GM18909 (cell line): ENCODE results near the gene MAP3K5.

Source experiments
- ATAC-seq: cut with Tn5 transposase; IDR thresholded peaks from one replicate; pipeline ENCODE4 v1.9.1; 2021; ENCODE audit warnings: mild to moderate bottlenecking; ENCODE audit not compliant: unreplicated experiment, poor library complexity

Gene MAP3K5

DNA sequence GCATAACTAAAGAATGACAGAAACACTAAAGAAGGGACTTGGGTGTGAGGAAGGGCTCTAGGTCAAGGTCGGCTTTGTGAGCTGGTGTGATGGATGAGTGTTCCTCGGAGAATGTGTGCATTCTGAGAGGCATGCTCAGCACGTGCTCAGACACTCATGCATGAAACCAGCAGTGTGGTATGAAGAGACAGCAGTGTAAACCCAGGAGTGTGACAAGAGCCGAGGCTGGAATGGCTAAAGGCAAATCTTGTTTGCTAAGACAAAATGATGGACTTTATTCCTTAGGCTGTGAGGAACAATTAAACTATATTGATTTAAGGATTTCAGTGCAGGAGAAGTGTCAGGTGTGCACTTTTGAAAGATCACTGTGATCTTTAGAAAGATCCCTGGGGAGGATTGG is 134.6 kb downstream of the MAP3K5 start:
- ATAC-seq: no peak

DNA sequence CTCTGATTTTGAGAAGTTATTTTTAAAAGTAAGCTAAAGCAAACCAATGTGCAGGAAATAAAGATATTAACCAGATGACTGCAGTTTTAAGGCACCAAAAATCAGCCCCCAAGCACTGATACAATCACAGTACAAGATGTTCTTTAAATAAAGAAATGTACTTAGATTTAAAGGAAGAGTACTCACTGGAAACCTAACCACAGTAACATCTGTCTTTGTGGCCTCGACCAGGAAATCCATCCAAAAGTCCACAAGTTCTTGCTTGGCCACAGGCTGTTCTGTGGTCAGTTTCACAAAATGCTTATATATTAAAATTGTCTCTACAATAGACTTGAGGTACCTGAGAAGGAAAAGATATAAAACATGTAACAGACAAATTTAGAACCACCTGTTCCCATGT is 136.2 kb downstream of the MAP3K5 start:
- no peak for ATAC-seq

DNA sequence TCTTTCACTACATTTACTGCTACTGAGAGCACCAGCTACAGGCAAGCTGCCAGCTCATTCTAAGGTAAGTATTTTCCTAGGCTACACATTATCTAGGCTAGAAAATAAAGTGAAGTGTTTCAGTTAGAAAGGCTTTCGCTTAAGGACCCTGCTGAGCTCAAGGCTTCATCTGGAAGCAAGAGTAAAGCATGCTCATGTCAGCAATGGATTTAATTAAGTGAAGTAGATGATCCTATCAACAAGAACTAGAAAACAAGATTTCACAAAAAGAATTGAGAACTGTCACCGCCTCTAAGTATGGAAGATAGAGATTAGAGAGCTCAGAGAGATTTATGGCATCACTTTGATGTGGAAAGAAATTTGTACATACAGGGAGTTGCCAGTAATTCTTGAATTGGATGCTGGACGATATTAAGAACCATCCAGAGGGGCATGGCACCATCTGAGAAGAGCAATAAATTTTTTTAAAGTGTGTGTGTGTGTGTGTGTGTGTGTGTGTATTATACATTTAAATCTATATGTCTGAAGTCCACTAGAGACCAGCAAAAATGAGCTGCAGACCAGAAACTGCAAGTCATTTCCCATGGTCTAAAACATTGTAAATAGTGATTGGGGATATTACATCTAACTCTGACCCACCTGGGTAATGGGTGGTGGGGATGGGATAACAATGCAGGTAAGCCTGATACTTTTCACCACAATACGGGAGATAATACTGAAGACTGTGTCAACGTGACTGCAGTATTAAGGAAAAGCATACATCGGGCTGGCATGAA is 136.8 kb downstream of the MAP3K5 start:
- ATAC-seq: no peak

DNA sequence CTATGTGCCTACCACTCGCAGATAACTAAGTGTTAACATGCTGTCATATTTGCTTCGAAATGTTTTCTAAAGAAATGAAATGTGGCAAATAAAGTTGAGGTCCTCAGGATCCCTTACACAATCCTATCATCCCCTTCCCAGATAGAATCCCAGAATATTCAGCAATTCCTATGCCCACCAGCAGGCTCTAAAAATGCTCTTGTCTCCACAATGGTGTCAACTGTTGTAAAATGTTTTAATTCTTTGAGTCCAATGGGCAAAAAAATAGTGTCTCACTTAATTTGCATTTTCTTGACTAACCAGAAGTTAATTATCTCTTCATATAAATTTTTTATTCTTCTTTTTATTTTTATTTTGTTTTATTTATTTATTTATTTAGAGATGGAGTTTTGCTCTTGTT is 138.2 kb downstream of the MAP3K5 start:
- ATAC-seq: no peak

DNA sequence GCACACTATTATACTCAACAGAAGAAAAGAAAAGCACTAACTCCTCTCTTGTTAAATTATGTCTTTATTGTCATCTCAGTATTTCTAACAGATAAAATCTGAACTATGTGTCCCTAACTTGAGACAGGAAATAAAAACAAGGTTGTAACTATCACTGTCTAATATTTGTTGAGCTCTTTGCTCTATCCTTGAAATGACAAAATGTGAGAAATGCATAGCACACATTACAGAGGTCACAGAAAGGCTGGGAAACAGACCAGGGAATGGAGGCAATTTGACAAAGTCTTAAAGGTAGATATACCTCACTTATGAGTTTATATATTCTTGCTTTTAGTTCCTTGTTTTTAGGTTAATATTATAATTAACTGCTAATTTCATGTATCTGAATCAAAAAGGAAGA is 139.6 kb downstream of the MAP3K5 start:
- ATAC-seq: no peak

DNA sequence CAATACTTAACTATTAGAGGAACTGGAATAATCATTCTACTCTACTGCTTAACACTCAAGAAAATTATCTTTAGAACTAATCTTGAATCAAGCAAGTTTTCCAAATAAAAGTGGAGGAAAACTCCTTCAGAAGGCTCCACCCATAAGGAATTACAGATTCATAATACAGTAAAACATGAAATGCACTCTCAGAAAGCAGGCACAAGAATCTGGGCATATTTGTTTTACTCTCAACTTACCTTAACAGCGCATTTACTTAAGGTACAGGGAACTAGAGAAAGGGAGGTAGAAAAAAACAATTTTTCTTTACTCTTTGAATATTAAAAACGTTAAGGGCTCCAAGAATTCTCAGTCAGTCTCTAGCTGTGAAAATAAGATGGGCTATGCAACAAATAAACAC is 140.3 kb downstream of the MAP3K5 start:
- no peak for ATAC-seq

DNA sequence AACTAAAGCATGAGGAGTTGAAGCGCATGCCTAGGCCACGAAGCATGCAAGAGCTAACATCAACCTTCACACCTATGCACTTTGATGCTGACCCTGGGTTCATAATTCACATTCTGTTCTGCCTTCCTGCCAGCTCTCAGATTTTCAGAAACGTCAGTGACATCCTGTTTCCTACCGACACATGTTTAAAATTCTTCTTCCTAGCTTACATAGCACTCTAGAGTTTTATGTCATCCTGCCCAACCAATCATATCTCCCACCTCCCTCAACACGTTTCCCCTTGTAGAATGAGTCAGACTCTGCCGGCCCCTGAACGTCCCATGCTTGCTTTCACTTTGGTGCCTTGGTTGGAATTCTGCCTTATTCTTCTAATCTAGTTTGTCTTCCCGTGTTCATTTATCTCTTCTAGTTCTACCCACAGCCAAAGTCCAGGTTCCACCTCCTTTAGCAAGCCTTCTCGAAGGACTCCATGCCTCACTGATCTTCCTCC is 144.9 kb downstream of the MAP3K5 start:
- ATAC-seq: peak; percentile 75

DNA sequence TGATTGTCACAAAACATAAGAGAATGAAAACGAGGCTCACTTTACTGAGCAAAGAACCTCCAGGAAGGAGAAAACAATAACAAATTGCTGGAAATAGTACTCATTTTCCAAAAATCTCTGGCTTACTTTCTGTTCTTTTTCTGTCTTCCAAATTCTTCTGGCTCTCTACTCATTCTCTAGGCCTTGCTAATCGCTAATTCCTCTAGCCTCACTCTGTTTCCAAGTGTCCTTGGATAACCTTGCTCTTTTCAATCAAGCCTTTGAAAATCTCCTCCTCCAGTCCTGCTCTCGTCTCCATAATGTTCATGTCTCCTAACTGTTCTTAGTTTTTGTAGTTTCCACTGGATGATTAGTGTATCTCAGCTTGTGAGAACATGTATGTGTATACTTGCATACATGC is 145.9 kb downstream of the MAP3K5 start:
- ATAC-seq: no peak

DNA sequence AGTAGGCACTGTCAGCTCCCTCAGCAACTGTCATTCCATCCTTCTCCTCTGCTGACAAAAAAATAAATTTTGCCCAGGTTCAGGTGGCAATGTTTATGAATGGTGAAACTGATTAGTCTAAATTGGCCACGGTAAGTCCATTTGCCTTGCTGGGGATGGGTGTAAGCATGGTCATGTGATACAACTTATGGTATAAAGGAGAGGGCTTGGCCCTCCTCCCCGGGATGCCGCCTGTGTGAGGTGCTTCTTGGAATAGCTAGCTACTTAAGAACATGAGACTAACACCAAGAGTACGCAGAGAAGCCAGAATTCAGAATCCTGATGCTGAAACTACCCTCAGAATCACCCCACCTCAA is 147.7 kb downstream of the MAP3K5 start:
- ATAC-seq: peak; percentile 11

DNA sequence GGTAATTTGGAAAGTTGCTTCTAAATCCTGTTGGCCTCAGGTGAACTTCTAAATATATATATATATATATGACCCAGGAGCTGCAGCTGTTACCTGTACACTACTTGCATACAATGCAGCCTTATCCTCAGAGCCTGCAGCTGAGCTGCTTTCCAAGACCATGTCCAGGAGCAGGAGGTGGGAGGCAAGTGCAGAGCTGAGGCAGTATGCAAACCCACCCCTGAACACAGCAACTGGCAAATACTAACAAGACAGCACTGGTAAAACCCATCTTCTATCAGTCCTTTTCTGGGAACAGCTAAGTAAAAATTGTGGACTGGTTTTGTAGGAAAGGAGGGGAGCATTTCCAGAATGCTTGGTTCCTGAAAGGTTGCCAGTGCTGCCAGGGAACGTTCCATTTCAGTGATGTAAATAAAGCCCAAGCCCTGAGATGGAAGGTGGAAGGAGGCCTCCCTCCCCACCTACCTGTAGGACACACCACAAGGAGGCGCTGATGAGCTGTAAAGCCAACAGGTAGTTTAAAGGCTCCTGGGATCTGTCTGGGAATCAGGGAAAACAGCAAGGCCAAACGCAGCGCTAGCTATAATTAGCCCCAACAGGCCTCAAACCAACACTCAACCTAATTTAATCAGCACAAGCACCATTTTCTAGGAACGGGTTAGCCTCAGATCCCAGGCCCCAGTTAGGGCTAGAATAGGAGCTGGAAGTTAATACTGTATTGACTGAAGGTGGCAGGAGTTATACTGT is 148.3 kb downstream of the MAP3K5 start:
- peak; percentile 55 for ATAC-seq

DNA sequence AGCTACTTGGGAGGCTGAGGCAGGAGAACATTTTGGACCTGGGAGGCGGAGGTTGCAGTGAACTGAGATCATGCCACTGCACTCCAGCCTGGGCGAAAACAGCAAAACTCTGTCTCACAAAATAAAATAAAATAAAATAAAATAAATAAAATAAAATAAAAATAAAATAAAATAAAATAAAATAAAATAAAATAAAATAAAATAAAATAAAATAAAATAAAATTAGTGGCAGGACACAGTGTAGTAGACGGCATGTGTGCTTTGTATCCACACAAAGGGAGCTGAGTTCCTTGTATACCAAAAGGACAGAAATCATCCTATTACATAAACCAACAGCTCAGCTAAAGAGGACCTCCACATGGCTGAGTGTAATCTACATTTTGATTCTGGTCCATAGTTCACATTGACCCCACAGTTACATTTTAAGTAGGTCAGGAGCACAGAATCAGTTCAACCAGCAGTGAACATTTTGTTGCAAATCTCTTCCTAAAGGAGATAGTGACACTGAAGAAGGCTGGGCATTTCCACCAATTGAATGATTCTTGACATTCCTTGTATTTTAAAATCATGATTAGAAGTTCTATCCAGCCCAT is 150.3 kb downstream of the MAP3K5 start:
- ATAC-seq: no peak

DNA sequence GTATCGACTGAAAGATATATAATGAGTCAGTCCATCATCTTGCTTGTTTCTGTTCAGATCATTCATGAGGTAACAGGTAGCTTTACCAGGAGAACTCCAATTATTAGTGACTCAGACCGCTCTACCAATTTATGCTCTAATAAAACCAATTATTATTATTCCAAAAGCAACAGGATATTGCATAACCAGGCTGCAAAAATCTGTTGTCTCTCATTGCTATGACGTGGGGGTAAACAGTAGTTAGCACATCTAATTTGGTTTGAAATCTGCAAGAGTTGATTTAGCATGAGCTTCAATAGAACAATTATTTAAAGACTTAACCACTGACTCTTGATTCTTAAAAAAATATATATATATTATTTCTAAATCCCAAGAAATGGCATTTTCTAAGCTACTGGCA is 151.1 kb downstream of the MAP3K5 start:
- no peak for ATAC-seq

DNA sequence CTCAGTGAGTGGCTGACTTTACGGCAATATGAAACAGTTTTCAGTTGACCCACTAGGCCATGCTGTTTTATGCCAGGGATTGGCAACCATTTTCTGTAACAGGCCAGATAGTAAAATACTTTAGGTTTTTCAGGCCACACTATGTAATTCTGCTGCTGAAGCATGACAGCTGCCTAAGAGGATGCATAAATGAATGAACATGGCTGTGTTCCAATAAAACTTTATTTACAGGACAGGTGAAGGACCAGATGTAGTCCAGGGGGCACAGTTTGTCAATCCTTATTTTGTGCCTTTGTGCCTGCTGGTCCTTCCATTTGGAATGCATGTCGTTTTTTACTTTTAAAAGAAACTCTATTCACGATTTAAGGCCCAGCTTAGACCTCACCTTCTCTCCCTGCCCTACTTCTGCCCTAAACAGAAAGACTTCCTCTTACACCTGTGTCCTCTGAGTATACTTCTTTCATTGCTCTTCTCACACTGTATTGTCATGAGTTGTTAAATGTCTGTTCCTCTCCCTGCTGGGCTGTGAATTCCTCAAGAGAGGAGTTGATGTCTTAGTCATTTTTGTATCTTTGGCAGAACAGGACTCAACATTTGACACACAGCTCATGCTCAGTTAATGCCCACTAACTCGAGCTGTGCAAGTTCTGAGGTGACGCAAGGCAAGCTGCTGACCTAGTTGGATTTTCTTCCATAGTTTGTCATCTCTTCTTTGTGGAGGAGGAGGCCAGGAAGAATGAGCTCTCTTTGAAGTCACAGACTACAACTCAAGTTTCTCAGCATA is 152.0 kb downstream of the MAP3K5 start:
- ATAC-seq: no peak

DNA sequence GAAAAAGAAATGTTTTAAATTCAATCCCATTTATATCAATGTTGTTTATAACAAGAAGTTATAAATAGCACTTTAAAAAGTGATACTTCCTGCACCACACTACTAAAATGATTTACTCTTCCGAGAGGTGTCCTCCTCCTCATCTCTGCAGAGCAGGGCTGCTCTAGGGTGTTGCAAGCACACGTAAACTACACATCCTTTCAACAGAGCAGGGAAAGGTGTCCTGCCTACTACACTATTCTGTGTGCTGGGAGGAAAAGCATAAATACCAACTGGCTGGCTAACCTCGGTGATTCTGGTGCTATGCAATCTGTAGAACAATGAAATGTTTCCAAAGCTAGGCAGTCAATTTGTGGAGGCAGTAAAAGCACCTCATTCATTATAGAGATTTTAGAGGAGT is 152.6 kb downstream of the MAP3K5 start:
- ATAC-seq: peak; percentile 46

DNA sequence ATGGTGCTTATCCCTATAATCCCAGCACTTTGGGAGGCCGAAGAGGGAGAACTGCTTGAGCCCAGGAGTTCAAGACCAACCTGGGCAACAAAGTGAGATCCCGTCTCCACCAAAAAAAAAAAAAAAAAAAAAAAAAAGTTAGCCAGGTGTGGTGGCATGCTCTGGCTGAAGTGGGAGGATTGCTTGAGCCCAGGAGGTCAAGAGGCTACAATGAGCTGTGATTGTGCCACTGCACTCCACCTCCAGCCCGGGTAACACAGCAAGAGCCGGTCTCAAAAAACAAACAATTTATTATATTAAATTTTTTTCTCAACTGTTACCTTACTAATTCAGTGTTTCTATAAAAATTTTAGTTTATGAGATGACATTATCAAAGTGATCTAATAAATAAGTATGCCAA is 156.7 kb downstream of the MAP3K5 start:
- ATAC-seq: no peak

DNA sequence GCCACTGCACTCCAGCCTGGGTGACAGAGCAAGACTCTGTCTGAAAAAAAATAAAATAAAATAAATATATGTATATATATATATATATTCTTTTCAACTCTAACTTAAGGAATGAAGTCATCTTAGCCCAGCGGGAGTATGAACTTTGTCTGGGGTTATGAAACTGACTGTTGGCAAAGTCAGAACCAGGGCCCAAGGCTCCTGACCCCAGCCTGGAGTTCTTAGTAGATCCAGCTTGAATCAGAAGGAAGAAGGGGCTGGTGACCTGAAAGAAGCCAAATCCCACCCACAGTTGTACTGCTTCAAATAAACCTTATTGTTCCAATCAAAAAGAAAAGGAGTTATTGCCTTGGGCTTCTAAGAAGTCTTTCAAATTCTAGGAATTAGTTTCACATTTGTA is 158.9 kb downstream of the MAP3K5 start:
- no peak for ATAC-seq

DNA sequence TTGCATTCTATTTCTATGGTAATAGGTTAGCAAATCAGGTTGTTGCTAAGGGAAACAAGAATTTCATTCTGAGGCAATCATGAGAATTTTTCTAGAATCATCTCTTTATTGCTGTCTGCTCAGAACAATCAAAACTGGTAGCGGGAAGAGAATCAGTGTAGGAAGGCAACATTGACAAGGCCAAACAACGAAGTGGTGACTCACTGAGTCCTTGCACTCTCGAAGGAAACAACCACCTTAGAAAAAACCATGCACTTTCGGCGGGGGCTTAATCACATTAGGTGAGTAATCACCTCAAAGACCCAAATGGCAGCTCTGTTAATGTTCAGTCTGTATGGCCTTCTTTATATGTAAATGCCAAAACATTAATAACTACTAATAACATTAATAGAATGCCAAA is 163.3 kb downstream of the MAP3K5 start:
- ATAC-seq: no peak

DNA sequence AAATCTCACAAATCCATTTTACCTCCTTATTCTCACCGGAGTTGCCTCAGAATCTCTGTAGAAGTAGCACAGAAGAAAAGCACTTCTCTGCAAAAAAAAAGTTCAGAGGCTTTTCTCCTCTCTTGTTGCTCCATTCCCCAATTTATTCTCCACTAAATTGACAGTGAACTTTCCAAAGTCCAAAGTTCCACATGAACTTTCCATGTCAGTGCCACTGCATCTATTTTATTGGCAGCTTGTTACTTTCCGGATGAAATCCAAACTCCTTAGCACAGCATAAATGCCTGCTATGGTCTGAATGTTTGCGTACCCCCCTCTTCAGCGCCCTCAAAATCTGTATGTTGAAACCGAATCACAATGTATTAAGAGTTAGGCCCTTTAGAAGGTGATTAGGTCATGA is 165.1 kb downstream of the MAP3K5 start:
- no peak for ATAC-seq

DNA sequence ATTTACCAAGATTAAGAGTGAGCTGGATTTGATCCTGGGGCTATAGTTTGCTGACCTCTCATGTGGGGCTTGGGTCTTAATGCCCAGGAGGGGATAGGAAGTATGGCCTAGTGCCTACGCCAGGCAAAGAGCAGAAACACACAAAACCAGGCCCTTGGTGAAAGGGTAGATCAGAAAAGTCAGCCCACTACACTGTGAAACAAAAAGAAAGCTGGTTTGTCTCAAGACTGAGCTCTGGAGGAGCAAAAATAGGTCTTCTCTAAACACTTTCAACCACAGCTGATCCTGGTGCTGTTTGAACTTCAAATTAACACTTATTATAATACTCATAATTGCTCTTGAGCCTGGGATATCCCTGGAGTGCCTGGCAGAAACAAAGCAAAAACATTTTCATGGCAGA is 167.0 kb downstream of the MAP3K5 start:
- no peak for ATAC-seq

DNA sequence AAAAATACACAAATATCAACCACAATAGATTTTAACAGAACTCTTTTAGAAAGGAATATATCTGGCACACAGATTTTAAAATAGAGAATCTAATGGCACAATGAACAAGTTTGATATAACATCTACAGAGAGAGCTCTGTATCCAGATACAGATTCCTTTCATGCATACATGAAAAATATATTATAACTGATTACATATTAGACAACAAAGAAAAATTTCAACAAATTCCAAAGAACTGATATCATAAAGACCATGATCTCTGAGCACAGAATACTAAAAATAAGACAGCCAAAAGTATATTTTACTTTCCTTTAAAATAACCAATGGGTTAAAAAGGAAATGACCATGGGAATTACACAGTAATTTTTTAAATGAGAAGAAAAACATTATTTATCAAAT is 167.9 kb downstream of the MAP3K5 start:
- no peak for ATAC-seq

DNA sequence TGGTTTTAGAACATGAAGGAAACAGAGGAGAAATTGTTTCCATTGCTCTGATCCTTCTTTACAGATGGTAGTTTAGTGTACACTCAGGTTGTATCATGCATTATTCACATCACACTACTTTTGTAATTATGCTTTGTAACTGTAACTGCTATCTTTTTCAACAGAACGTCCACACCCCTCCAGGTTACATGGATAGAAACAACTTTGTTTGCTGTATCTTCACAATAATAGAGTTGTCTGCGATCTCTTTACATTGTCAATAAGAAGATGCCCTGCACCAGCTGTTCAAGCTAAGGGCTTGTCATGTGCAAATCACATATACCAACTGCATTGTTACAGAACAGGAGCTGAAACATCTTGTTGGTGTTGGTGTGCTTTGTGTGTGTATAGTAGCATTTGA is 174.2 kb downstream of the MAP3K5 start:
- ATAC-seq: no peak
